ENCODE measurements around the gene ANKS1B. TPM values are rescaled to one million over a fixed set of nuclear protein-coding genes. Genes with fewer than 3 reads are reported as not detected.
"Not testable (repeated sequence)": the region's sequence is repeated elsewhere in the genome, so short reads cannot be mapped to it uniquely, and the experiment has no call there.

Gene ANKS1B
- total RNA-seq, 1 donor from 2014 or later: 2.4 TPM

DNA sequence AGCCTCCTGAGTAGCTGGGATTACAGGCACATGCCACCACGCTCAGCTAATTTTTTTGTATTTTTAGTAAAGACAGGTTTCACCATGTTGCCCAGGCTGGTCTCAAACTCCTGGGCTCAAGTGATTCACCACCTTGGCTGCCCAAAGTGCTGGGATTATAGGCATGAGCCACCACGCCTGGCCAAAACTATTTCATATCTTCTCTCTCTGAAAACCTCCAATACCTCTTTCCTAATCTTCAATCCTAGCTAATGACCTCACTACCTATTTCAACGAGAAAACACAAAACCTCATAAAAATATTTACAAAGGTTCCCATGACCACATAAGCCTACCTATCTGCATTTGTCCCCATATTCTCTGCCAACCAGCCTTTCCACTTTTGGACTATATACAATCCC is 32.3 kb upstream of the ANKS1B start:
- Histone ChIP-seq H3K4me2 (ENCODE audit: low read length) (no peak overlapping the region), H3K36me3 (ENCODE audit: insufficient read depth, low read length) (no peaks in the 10 kb centered on the region), H3K27ac (ENCODE audit: low read depth, low read length) (no peak overlapping the region), H2AFZ (ENCODE audit: low read depth, low read length) (no peak overlapping the region), H3K27me3 (ENCODE audit: insufficient read depth, low read length) (no peaks in the 10 kb centered on the region), H3K4me3 (ENCODE audit: insufficient read depth, low read depth, low read length) (no peak overlapping the region), H3K79me2 (ENCODE audit: insufficient read depth, low read length) (no peaks in the 10 kb centered on the region), H3K9me3 (ENCODE audit: insufficient read depth, low read depth, low read length) (no peaks in the 10 kb centered on the region), H4K20me1 (ENCODE audit: insufficient read depth, low read length) (no peaks in the 10 kb centered on the region), H3K9ac (ENCODE audit: low read length) (no peak overlapping the region), H3K4me1 (ENCODE audit: insufficient read depth, low read length) (no peaks in the 10 kb centered on the region)
- DNase-seq (ENCODE audit: low read depth) (peak; percentile 14), FAIRE-seq (no peak)
- H3K36me3 Mint-ChIP-seq (ENCODE audit: low read depth, unreplicated experiment): no peaks in the 10 kb centered on the region
- H3K4me1 Mint-ChIP-seq (ENCODE audit: low read depth, unreplicated experiment): peaks cover 4% of the 10 kb centered on the region
- TF ChIP-seq, protein P1, sequence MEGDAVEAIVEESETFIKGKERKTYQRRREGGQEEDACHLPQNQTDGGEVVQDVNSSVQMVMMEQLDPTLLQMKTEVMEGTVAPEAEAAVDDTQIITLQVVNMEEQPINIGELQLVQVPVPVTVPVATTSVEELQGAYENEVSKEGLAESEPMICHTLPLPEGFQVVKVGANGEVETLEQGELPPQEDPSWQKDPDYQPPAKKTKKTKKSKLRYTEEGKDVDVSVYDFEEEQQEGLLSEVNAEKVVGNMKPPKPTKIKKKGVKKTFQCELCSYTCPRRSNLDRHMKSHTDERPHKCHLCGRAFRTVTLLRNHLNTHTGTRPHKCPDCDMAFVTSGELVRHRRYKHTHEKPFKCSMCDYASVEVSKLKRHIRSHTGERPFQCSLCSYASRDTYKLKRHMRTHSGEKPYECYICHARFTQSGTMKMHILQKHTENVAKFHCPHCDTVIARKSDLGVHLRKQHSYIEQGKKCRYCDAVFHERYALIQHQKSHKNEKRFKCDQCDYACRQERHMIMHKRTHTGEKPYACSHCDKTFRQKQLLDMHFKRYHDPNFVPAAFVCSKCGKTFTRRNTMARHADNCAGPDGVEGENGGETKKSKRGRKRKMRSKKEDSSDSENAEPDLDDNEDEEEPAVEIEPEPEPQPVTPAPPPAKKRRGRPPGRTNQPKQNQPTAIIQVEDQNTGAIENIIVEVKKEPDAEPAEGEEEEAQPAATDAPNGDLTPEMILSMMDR (IDR thresholded peaks at IDR 0.05; ENCODE audit: insufficient read depth, low read depth, low read length): no peak
- TF ChIP-seq EZH2 (IDR thresholded peaks at IDR 0.05; ENCODE audit: insufficient read depth, low read length): no peak
- H3K27ac Mint-ChIP-seq (ENCODE audit: unreplicated experiment): no peak overlapping the region
- no peaks in the 10 kb centered on the region for H3K27me3 Mint-ChIP-seq (ENCODE audit: low read depth, unreplicated experiment)
- H3K9me3 Mint-ChIP-seq (ENCODE audit: unreplicated experiment): peaks cover 10% of the 10 kb centered on the region
- no peak overlapping the region for H3K4me3 Mint-ChIP-seq (ENCODE audit: unreplicated experiment)

DNA sequence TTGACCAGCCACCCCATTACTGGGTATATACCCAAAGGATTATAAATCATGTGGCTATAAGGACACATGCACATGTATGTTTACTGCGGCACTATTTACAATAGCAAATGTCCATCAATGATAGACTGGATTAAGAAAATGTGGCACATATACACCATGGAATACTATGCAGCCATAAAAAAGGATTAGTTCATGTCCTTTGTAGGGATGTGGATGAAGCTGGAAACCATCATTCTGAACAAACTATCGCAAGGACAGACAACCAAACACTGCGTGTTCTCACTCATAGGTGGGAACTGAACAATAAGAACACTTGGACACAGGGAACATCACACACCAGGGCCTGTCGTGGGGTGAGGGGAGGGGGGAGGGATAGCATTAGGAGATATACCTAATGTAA is 31.6 kb upstream of the ANKS1B start:
- DNase-seq (ENCODE audit: low read depth); H3K4me1 Mint-ChIP-seq (ENCODE audit: low read depth, unreplicated experiment); H3K9me3 Mint-ChIP-seq (ENCODE audit: unreplicated experiment); H3K9me3 ChIP-seq (ENCODE audit: insufficient read depth, low read depth, low read length); H3K27me3 ChIP-seq (ENCODE audit: insufficient read depth, low read length); H3K4me2 ChIP-seq (ENCODE audit: low read length); H3K4me3 ChIP-seq (ENCODE audit: insufficient read depth, low read depth, low read length); H3K4me3 Mint-ChIP-seq (ENCODE audit: unreplicated experiment); H3K36me3 Mint-ChIP-seq (ENCODE audit: low read depth, unreplicated experiment); H3K79me2 ChIP-seq (ENCODE audit: insufficient read depth, low read length); FAIRE-seq; H4K20me1 ChIP-seq (ENCODE audit: insufficient read depth, low read length); H3K27me3 Mint-ChIP-seq (ENCODE audit: low read depth, unreplicated experiment); H2AFZ ChIP-seq (ENCODE audit: low read depth, low read length); H3K9ac ChIP-seq (ENCODE audit: low read length); H3K27ac Mint-ChIP-seq (ENCODE audit: unreplicated experiment); H3K27ac ChIP-seq (ENCODE audit: low read depth, low read length); H3K36me3 ChIP-seq (ENCODE audit: insufficient read depth, low read length); H3K4me1 ChIP-seq (ENCODE audit: insufficient read depth, low read length): not testable (repeated sequence)

GRCh38 chr12:100005846-100006245 is 21.1 kb upstream of the ANKS1B start:
- not testable (repeated sequence) for H4K20me1 ChIP-seq (ENCODE audit: insufficient read depth, low read length); H3K4me3 Mint-ChIP-seq (ENCODE audit: unreplicated experiment)

DNA sequence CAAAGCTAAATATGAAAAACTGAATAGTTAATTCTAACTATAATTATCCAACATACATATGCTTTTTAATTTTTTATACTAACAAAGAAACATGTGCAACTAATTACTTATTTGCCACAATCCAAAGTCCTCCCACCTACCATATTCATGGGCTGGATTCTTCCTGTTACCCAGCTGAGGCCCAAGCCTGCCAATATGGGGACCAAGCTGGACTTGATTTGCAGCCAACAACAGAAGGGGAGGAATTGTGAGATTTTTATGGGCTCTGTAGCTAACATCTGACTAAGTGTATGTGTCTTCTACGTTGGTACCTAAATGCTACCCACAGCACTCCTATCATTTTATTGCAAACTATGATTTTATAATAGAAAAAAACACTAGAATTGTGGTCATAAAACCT is 13.1 kb upstream of the ANKS1B start:
- no peaks in the 10 kb centered on the region for H3K4me1 ChIP-seq (ENCODE audit: insufficient read depth, low read length)
- TF ChIP-seq, protein P1 (IDR thresholded peaks at IDR 0.05; ENCODE audit: insufficient read depth, low read depth, low read length): no peak
- no peak for TF ChIP-seq EZH2 (IDR thresholded peaks at IDR 0.05; ENCODE audit: insufficient read depth, low read length)
- H4K20me1 ChIP-seq (ENCODE audit: insufficient read depth, low read length): no peaks in the 10 kb centered on the region
- no peak overlapping the region for H2AFZ ChIP-seq (ENCODE audit: low read depth, low read length)
- Mint-ChIP-seq H3K36me3 (ENCODE audit: low read depth, unreplicated experiment) (no peaks in the 10 kb centered on the region), H3K27me3 (ENCODE audit: low read depth, unreplicated experiment) (peaks cover 3% of the 10 kb centered on the region), H3K4me3 (ENCODE audit: unreplicated experiment) (no peak overlapping the region), H3K9me3 (ENCODE audit: unreplicated experiment) (peaks cover 6% of the 10 kb centered on the region), H3K27ac (ENCODE audit: unreplicated experiment) (no peak overlapping the region), H3K4me1 (ENCODE audit: low read depth, unreplicated experiment) (no peaks in the 10 kb centered on the region)
- H3K27ac ChIP-seq (ENCODE audit: low read depth, low read length): no peak overlapping the region
- no peaks in the 10 kb centered on the region for H3K27me3 ChIP-seq (ENCODE audit: insufficient read depth, low read length)
- H3K79me2 ChIP-seq (ENCODE audit: insufficient read depth, low read length): no peaks in the 10 kb centered on the region
- no peak for FAIRE-seq
- DNase-seq (ENCODE audit: low read depth): no peak
- H3K4me3 ChIP-seq (ENCODE audit: insufficient read depth, low read depth, low read length): no peak overlapping the region
- no peak overlapping the region for H3K4me2 ChIP-seq (ENCODE audit: low read length)
- H3K9me3 ChIP-seq (ENCODE audit: insufficient read depth, low read depth, low read length): no peaks in the 10 kb centered on the region
- H3K36me3 ChIP-seq (ENCODE audit: insufficient read depth, low read length): no peaks in the 10 kb centered on the region
- no peak overlapping the region for H3K9ac ChIP-seq (ENCODE audit: low read length)

More at GRCh38 chr12:100005846-100006245, 21.1 kb upstream of the ANKS1B start:
- not testable (repeated sequence) for H3K27ac ChIP-seq (ENCODE audit: low read depth, low read length); DNase-seq (ENCODE audit: low read depth); H2AFZ ChIP-seq (ENCODE audit: low read depth, low read length); H3K9me3 Mint-ChIP-seq (ENCODE audit: unreplicated experiment); H3K79me2 ChIP-seq (ENCODE audit: insufficient read depth, low read length); H3K27ac Mint-ChIP-seq (ENCODE audit: unreplicated experiment); H3K4me1 Mint-ChIP-seq (ENCODE audit: low read depth, unreplicated experiment); H3K36me3 Mint-ChIP-seq (ENCODE audit: low read depth, unreplicated experiment); H3K27me3 ChIP-seq (ENCODE audit: insufficient read depth, low read length); H3K9me3 ChIP-seq (ENCODE audit: insufficient read depth, low read depth, low read length); FAIRE-seq; H3K4me2 ChIP-seq (ENCODE audit: low read length); H3K27me3 Mint-ChIP-seq (ENCODE audit: low read depth, unreplicated experiment); H3K9ac ChIP-seq (ENCODE audit: low read length); H3K4me1 ChIP-seq (ENCODE audit: insufficient read depth, low read length); H3K36me3 ChIP-seq (ENCODE audit: insufficient read depth, low read length); H3K4me3 ChIP-seq (ENCODE audit: insufficient read depth, low read depth, low read length)
